Hematopoietic multipotent progenitor cell treated with erythropoietin and hydrocortisone succinate and interleukin-3 and kit ligand, for 6 days (in vitro differentiated cells): ENCODE data around the gene FAM20B.

Source experiments
- DNase-seq: peaks from one replicate; pipeline ENCODE4 v3.0.0-alpha.2; 2015

FAM20B gene

DNA sequence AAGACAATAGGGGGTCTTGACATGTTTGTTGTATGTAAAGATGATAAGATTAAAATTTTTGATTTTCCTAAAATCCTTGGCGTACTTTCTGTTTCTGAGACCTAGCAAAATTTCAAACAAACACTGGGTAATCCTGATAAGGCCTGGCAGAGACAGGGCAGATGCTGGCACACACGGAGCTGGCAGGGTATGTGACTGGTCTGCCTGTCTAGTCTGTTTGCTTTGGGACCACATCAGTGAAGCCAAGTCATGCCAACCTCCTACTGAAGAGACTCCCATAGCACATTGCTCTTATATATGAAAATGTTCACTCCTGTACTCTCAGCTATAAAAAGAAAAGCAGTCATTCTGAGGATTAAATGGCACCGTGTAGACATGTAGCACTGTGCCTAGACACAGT lies 70.2 kb downstream of the FAM20B start:
- no peak for DNase-seq

DNA sequence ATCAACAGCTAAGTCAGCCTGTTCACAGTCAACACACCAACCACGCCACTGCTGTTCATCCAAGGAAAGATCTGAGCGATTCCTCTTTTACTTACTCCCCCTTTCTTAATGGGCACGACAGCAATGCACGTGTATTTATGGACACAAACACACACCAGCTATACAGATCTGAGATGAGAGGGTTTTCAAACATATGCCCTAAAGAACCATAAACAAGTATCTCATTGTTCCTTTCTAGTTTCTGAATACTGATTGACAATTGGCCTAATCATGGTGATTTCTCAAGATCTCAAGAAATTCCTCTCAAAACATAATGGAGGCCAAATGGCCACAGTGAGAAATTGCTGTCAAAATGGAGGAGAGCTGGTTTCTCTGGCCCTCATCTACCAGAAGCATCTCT lies 74.2 kb downstream of the FAM20B start:
- DNase-seq, result no peak

DNA sequence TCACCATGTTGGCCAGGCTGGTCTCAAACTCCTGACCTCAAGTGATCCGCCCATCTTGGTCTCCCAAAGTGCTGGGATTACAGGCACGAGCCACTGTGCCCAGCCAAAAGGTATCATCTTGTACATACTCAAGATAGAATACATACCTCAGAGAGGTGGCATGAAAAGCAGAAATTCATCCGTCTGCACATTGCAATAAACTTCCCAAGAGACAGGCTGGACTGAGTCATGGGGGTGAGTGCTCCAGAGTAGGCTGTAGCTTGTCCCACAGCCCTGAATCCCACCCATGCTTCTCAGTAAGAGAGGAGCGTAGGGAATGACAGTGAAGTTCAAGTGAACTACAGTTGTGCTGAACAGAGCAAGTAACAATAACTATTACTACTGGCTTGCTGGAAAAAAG lies 75.9 kb downstream of the FAM20B start:
- no peak for DNase-seq

DNA sequence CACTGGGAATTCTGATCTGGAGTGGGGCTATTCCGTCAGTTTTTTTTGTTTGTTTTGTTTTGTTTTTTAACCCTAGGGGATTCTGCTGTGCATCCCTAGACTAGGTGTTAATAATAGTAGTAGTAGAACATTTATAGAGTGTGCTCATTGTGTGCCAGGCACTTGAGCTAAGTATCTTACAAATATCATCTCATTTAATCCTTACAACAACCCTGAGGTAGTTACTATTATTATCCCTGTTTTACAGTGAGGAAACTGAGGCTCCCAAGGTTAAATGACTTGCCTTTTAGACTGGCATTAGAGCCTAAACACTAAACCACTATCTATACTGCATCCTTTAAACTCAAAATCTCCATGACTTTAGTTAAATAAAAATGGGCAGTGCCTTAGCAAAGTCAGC lies 78.3 kb downstream of the FAM20B start:
- no peak for DNase-seq

DNA sequence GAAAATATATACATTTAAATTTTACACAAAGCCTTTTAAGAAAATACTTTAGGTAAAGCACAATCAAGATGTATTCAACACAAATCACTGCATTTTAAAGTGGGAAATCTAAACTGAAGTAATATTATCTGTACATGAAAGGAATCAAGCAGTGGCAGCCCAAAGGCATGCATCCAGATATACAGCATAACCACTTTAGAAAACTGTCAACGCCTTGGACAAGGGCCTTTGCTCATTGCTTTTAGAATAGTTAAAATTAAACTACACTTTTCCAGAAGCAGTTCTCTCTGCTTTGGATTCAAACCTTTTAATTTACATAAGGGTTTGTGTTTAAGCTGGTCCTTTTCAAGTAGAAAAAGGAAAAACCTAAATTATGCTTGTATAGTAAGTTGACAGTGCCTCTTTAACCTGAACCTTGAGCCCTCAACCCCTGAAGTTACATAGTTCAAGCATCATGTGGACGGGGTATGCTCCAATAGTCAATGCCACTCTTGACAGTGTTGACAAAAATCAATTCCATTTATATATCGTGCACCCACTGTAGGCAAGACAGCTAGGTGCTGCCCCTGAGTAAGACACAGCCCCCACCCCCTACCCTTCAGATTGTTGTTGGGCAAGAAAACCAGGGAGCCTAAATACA lies 79.0 kb downstream of the FAM20B start:
- no peak for DNase-seq

DNA sequence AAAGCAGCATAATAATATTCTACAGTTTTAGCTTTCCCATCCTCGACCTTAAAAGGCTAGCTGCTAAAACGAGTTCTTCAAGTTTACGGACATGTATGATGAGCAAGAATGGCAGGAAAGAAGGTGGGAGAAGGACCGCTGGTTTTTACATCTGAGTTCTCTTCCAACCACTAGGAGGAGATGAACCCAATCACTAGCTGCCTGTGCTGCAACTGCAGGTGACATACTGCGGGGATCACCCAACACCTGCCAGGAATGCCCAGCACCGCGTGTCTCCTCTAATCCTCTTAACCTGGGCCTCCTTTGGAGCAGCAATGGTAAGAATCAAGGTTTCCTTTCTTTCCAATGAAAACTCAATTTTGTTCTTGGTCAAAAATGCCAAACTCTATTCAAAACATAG lies 79.7 kb downstream of the FAM20B start:
- DNase-seq, result peak; percentile 25

DNA sequence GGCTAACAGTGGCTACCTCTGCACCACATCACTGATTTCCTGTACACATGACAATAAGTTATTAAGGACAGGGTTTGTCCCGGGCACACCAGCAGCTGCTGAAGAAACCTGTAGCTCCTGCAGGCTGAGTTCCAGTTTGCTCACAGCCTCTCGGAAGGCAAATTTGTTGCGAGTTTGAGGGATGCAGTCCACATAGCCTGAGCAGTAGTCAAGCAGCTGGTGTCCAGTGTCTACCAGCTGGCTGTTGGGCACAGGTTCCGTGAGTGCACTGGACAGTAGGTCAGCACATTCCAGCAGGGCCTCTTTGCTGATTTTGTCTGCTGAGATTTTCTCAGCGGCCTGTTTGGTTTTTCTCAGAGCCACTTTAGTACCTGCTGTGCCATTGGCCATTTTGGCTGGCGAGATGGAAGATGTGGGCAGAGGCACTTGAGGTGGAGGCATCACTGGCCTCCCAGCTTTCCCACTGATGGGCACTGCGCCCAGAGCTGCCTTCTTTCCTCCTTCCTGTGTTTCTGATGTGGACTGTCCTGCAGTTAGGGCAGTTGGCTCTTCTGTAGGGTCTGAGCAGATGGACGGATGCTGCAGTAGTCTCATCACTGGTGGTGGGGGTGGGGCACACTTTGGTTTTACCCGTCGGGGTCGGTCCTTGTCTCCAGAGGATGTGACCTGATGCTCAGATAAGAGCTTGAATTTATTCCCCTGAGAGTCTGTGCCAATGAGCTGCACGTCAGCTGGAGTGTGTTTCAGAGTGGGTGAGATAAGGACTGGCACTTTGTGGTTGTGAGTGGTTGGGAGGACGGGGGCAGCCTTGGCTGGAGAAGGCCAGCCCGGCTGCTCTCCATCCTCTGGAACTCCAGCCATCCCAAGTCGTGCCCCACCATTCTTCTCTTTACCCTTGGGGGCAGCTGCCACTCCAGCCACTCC lies 82.3 kb downstream of the FAM20B start:
- peak; percentile 82 for DNase-seq

DNA sequence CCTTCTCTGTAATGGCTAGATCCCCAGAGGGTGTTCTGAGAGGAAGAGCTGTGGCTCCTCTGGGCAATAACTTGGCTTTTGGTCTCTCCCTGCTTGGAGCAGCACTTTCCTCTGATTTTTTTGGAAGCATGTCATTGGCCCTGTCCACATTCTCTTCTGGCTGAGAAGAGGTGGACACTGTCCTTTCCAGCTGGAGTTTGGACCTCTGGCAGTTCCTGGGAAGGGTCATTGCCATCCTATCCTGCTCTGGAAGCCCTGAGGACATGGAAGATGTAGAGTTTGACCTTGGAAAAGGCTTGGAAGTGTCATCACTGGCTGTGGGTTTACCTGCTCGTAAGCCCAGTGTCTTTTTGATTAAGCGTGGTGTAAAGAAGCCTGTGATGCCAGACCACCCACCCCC lies 83.0 kb downstream of the FAM20B start:
- DNase-seq, result no peak

DNA sequence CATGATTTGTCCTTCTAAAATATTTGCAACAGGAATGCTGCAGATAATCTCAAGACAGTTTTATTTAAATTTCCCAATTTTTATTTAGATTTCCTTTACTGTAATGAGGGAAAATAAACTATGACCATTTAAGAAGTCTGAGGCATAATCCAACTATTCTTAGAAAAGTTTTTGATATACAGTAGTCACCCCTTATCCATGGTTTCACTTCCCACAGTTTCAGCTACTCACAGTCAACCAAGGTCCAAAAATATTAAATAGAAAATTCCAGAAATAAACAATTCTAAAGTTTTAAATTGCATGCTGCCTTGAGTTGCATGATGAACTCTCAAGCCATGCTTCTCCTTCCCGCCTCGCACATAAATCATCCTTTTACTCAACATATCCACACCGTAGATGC lies 89.5 kb downstream of the FAM20B start:
- DNase-seq, result no peak

DNA sequence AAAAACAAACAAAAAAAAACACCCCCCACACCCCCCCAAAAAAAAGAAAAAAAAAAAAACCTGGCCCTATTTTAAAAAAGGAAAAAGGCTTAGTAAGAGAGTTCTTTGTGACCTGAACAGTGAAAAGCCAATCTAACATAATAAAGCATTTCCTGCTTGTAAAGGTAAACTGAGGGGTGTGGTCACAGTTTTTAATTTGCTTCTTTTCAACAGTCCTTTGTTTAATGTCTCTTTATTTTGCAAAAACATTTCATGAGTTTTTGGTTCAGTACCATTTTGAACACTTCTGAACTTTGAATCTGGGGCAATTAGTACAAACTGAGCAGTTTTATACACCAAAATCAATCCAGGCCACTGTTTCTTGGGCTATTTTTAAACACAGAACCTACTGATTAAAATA lies 93.8 kb downstream of the FAM20B start:
- no peak for DNase-seq

DNA sequence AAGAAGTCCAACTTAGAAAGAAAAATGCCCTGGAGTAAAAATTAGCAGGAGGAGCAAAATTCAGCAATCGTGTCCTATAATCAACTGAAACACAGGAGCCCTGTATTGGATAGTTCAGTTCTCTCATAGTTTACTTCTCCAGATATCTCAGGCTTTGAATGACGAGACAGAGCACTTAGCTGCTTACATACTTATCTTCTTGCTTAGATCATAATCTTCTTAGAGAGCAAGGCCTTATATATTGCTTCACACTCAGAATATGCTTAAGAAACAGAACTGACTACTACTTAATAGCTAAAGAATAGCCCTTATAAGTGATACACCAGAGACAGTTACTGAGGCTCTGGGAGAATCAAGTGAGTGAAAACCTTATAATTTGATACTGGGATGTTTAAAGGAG lies 95.0 kb downstream of the FAM20B start:
- DNase-seq, result peak; percentile 20

DNA sequence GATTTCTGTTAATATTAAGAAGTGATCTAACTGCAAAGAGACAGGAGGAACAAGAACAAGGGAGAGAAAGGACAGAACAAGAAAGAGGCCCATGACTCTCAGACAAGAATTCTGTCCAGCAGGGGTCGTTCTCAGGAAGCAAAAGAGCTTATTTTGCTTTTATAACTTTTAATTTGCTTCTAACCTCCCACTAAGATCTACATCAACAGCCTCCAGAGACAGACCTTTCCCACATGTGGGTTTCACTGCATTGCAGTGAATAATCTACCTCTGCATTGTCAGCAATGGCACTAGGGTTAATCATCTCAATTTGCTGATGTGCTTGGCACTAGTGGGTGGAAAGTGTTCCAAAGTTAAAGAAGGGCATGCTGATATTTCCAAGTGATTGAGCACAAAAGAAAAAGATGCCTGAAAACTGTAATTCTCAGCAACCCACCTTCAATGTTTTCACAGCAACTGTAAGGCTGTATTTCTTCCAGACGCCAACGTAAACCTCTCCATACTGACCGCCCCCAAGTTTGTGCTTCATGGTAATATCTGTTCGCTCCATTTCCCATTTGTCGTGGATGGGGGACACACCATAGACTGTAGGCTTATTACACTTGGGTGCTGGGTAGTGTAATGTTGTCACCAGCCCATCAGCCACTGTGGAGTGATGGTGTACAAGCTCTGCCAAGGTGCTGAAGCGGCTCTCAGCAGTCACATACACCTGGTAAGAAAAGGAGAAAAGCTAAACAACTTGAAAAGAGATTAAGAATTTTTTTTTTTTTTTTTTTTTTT lies 95.7 kb downstream of the FAM20B start:
- DNase-seq, result peak; percentile 81

DNA sequence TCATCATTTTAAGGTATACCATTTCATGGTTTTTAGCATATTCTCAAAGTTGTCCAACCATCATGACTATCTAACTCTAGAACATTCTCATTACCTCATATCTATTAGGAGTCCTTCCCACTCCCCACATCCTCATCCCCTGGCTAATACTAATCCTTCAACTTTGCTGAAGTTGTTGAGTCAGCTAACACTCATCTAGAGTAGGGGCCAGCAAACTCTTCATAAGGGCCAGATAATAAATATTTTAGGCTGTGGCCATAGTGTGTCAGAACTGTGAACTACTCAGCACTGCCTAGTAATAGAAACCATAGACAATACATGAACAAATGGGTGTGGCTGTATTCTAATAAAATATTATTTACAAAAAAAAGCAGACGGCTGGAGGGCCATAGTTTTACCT lies 99.2 kb downstream of the FAM20B start:
- DNase-seq, result no peak
